HCT116 (cell line): ENCODE results near the gene TIAM1. TPM values are rescaled to one million over a fixed set of nuclear protein-coding genes. Genes with fewer than 3 reads are reported as not detected.

Experiments
- ATAC-seq: fragments of 200-7000 bp; cut with Tn5 transposase; 2 replicates; pipeline ENCODE4 v1.9.1; 2020; ENCODE audit warnings: mild to moderate bottlenecking, moderate library complexity
- BruUV-seq: library from RNA; stranded (reverse); fragments of 400-500 nt; replicated peaks from 2 replicates; lab custom pipeline; 2021; lab: Mats Ljungman, UMichigan
- CTCF ChIA-PET: fragments of 300-600 bp; sonication (Branson Sonifier 250); formaldehyde crosslinking; loops from one replicate; lab custom pipeline; 2021; ENCODE audit warnings: antibody characterized with exemption; lab: Charles Lee
- POLR2A ChIA-PET: fragments of 300-600, 350-600 bp; sonication (Branson Sonifier 250); formaldehyde crosslinking; loops from one replicate; lab custom pipeline; 2021; ENCODE audit warnings: antibody characterized with exemption; lab: Charles Lee
- RAD21 ChIA-PET, 2 experiments: fragments of 300-600 bp; sonication (Branson Sonifier 250); formaldehyde crosslinking; loops; one replicate each; lab custom pipeline; 2023; ENCODE audit warnings: low total read pairs in 2 of 2; ENCODE audit not compliant: uncharacterized antibody in 2 of 2, unreplicated experiment in 2 of 2, low non-redundant PET in 1 of 2; lab: Charles Lee
- DNase-seq: peaks from one replicate; pipeline ENCODE4 v3.0.0-alpha.2; 2010; ENCODE audit warnings: low read depth, low spot score
- H2AFZ ChIP-seq: fragments of 200-600 bp; shearing (Covaris generic), sonication (generic); 2 replicates; pipeline ENCODE4 v1.6.1; 2017; ENCODE audit warnings: low read depth, mixed run types, mixed read lengths, antibody characterized with exemption, low read length; ENCODE audit not compliant: poor library complexity, severe bottlenecking
- H3K27ac ChIP-seq: 2 replicates; pipeline ENCODE4 v1.5.1; 2012; ENCODE audit warnings: low read depth, low read length
- H3K27me3 ChIP-seq: fragments of 200-600 bp; sonication (generic); 2 replicates; pipeline ENCODE4 v1.6.1; 2016; ENCODE audit warnings: mixed run types, low read length, mixed read lengths; ENCODE audit not compliant: insufficient read depth
- H3K36me3 ChIP-seq, 2 experiments: fragments of 200-500 bp in 1 of 2; fragments of 200-600 bp in 1 of 2; sonication (Bioruptor generic) in 1 of 2; sonication (generic) in 1 of 2; 2 replicates each; pipeline versions ENCODE4 v1.5.1 to v1.6.1; 2014 to 2016; ENCODE audit warnings: low read length in 2 of 2, inconsistent platforms in 1 of 2, mixed read lengths in 1 of 2, mixed run types in 1 of 2; ENCODE audit not compliant: insufficient read depth in 2 of 2, control insufficient read depth in 1 of 2
- H3K4me1 ChIP-seq, 2 experiments: fragments of 200-600 bp in 1 of 2; sonication (generic) in 1 of 2; 2 replicates each; pipeline versions ENCODE4 v1.5.1 to v1.6.1; 2012 to 2017; ENCODE audit warnings: low read length in 2 of 2, inconsistent platforms in 1 of 2, mild to moderate bottlenecking in 1 of 2, mixed read lengths in 1 of 2, mixed run types in 1 of 2, moderate library complexity in 1 of 2; ENCODE audit not compliant: insufficient read depth in 2 of 2, control insufficient read depth in 1 of 2
- H3K4me2 ChIP-seq: fragments of 200-600 bp; sonication (generic); 2 replicates; pipeline ENCODE4 v1.6.1; 2017; ENCODE audit warnings: mixed run types, low read length, mixed read lengths
- H3K4me3 ChIP-seq, 2 experiments: fragments of 200-600 bp in 1 of 2; sonication (generic) in 1 of 2; replicated peaks in 1 of 2; 2 replicates each; pipeline ENCODE4 v1.5.1; 2011 to 2016; ENCODE audit warnings: low read length in 2 of 2, control low read depth in 1 of 2, low read depth in 1 of 2, mild to moderate bottlenecking in 1 of 2, mixed read lengths in 1 of 2, mixed run types in 1 of 2
- H3K79me2 ChIP-seq: fragments of 200-600 bp; sonication (generic); 2 replicates; pipeline ENCODE4 v1.6.1; 2017; ENCODE audit warnings: mild to moderate bottlenecking, mixed run types, low read length, moderate library complexity, mixed read lengths; ENCODE audit not compliant: insufficient read depth
- H3K9ac ChIP-seq: fragments of 200-600 bp; sonication (generic); 2 replicates; pipeline ENCODE4 v1.6.1; 2016; ENCODE audit warnings: low read length, mixed read lengths
- H3K9me2 ChIP-seq: fragments of 200-600 bp; sonication (generic), shearing (Covaris generic); 2 replicates; pipeline ENCODE4 v1.6.1; 2017; ENCODE audit warnings: mixed run types, mild to moderate bottlenecking, moderate library complexity; ENCODE audit not compliant: insufficient read depth
- H3K9me3 ChIP-seq, 2 experiments: fragments of 200-500 bp in 1 of 2; fragments of 200-600 bp in 1 of 2; sonication (Bioruptor generic) in 1 of 2; sonication (generic) in 1 of 2; 2 replicates each; pipeline ENCODE4 v1.6.1; 2014 to 2017; ENCODE audit warnings: low read length in 2 of 2, mixed read lengths in 2 of 2, inconsistent platforms in 1 of 2, low read depth in 1 of 2, mild to moderate bottlenecking in 1 of 2, mixed run types in 1 of 2, moderate library complexity in 1 of 2; ENCODE audit not compliant: control insufficient read depth in 1 of 2, insufficient read depth in 1 of 2
- H4K20me1 ChIP-seq: fragments of 200-600 bp; sonication (generic), shearing (Covaris generic); 2 replicates; pipeline ENCODE4 v1.6.1; 2017; ENCODE audit warnings: mixed run types, mild to moderate bottlenecking, moderate library complexity; ENCODE audit not compliant: insufficient read depth
- CEBPB ChIP-seq: IDR thresholded peaks from 2 replicates; pipeline ENCODE4 v1.6.1; 2012; ENCODE audit warnings: low read depth
- EGR1 ChIP-seq: IDR thresholded peaks from 2 replicates; pipeline ENCODE4 v1.6.1; 2012; ENCODE audit warnings: low read depth
- ELF1 ChIP-seq: IDR thresholded peaks from 2 replicates; pipeline ENCODE4 v1.6.1; 2012; ENCODE audit warnings: low read depth, borderline replicate concordance
- POLR2A ChIP-seq: IDR thresholded peaks from 2 replicates; pipeline ENCODE4 v1.7.0; 2011; ENCODE audit warnings: borderline replicate concordance; ENCODE audit not compliant: insufficient read depth, insufficient read length; ENCODE audit errors: extremely low read depth
- POLR2AphosphoS5 ChIP-seq: IDR thresholded peaks from 2 replicates; pipeline ENCODE4 v1.6.1; 2011; ENCODE audit warnings: mild to moderate bottlenecking, low read depth, low read length, moderate library complexity
- RAD21 ChIP-seq: IDR thresholded peaks from 2 replicates; pipeline ENCODE4 v1.6.1; 2012; ENCODE audit warnings: low read depth, mild to moderate bottlenecking
- SP1 ChIP-seq: IDR thresholded peaks from 2 replicates; pipeline ENCODE4 v1.6.1; 2012; ENCODE audit warnings: low read depth
- ZFX ChIP-seq: fragments of 450-650 bp; IDR thresholded peaks from 2 replicates; pipeline ENCODE4 v1.6.1; 2017
- ZNF274 ChIP-seq: fragments of 200-500 bp; sonication (Bioruptor generic); IDR thresholded peaks from 2 replicates; pipeline ENCODE4 v1.6.1; 2014; ENCODE audit warnings: mild to moderate bottlenecking, low read depth, low read length, inconsistent platforms
- intact Hi-C: fragments of 100-400 bp; cut with micrococcal nuclease; formaldehyde crosslinking; loops from 2 replicates; pipeline ENCODE4 v1.10.0; 2022
- total RNA-seq: library from RNA; stranded (reverse); gene quantifications from one replicate; pipeline ENCODE4 v1.2.1, GENCODE V29; 2021; ENCODE audit not compliant: unreplicated experiment
- TF ChIP-seq, protein P1 (sequence below): IDR thresholded peaks from 2 replicates; pipeline ENCODE4 v1.6.1; 2012; ENCODE audit warnings: low read depth
- TF ChIP-seq, protein P2 (sequence below): IDR thresholded peaks from 2 replicates; pipeline ENCODE4 v1.6.1; 2012

Gene TIAM1
- total RNA-seq, 1 experiment from 2014 or later, result 47.8 TPM

- Histone ChIP-seq H3K4me1 (no peaks in the 10 kb centered on the region), H4K20me1 (no peaks in the 10 kb centered on the region)
- DNase-seq, result no peak
- ATAC-seq, result no peak
- CTCF ChIA-PET, result interaction anchor here (1.3 to 1.8 kb wide), 3 partner anchors 18 to 83 kb away, joined by 3 to 5 read pairs (median 3); no protein-coding TSS in a partner anchor
- POLR2A ChIA-PET, result interaction anchor here (0.7 kb wide), 1 partner anchor 21 kb away, joined by 6 read pairs; no protein-coding TSS in a partner anchor
- no TSS peak for BruUV-seq
- RAD21 ChIA-PET, result no interaction called here
- TF ChIP-seq POLR2A (no peak), POLR2AphosphoS5 (no peak), CEBPB (no peak), SP1 (no peak), EGR1 (no peak), ZNF274 (no peak), RAD21 (no peak), ELF1 (no peak), ZFX (no peak)
- TF ChIP-seq, protein P1, sequence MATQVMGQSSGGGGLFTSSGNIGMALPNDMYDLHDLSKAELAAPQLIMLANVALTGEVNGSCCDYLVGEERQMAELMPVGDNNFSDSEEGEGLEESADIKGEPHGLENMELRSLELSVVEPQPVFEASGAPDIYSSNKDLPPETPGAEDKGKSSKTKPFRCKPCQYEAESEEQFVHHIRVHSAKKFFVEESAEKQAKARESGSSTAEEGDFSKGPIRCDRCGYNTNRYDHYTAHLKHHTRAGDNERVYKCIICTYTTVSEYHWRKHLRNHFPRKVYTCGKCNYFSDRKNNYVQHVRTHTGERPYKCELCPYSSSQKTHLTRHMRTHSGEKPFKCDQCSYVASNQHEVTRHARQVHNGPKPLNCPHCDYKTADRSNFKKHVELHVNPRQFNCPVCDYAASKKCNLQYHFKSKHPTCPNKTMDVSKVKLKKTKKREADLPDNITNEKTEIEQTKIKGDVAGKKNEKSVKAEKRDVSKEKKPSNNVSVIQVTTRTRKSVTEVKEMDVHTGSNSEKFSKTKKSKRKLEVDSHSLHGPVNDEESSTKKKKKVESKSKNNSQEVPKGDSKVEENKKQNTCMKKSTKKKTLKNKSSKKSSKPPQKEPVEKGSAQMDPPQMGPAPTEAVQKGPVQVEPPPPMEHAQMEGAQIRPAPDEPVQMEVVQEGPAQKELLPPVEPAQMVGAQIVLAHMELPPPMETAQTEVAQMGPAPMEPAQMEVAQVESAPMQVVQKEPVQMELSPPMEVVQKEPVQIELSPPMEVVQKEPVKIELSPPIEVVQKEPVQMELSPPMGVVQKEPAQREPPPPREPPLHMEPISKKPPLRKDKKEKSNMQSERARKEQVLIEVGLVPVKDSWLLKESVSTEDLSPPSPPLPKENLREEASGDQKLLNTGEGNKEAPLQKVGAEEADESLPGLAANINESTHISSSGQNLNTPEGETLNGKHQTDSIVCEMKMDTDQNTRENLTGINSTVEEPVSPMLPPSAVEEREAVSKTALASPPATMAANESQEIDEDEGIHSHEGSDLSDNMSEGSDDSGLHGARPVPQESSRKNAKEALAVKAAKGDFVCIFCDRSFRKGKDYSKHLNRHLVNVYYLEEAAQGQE, result no peak
- TF ChIP-seq, protein P2, sequence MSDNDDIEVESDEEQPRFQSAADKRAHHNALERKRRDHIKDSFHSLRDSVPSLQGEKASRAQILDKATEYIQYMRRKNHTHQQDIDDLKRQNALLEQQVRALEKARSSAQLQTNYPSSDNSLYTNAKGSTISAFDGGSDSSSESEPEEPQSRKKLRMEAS, result no peak
- TF ChIP-seq, all 23 proteins: peak for 0
- intact Hi-C loops, result no loop called here
- Histone ChIP-seq H3K79me2 (no peaks in the 10 kb centered on the region), H2AFZ (no peak overlapping the region), H3K27me3 (no peaks in the 10 kb centered on the region), H3K27ac (no peak overlapping the region), H3K4me3 (no peak overlapping the region), H3K9ac (no peak overlapping the region), H3K9me2 (no peaks in the 10 kb centered on the region), H3K36me3 (peaks cover 0 to 4% of the 10 kb centered on the region in 2 experiments; a peak in 1 of 4 replicates), H3K4me2 (no peak overlapping the region), H3K9me3 (no peaks in the 10 kb centered on the region)
Measured at GRCh38 chr21:31181082-31181750, 162.8 kb downstream of the TIAM1 start.
